ENCODE data around the gene SH3GL3.

SH3GL3 gene

DNA sequence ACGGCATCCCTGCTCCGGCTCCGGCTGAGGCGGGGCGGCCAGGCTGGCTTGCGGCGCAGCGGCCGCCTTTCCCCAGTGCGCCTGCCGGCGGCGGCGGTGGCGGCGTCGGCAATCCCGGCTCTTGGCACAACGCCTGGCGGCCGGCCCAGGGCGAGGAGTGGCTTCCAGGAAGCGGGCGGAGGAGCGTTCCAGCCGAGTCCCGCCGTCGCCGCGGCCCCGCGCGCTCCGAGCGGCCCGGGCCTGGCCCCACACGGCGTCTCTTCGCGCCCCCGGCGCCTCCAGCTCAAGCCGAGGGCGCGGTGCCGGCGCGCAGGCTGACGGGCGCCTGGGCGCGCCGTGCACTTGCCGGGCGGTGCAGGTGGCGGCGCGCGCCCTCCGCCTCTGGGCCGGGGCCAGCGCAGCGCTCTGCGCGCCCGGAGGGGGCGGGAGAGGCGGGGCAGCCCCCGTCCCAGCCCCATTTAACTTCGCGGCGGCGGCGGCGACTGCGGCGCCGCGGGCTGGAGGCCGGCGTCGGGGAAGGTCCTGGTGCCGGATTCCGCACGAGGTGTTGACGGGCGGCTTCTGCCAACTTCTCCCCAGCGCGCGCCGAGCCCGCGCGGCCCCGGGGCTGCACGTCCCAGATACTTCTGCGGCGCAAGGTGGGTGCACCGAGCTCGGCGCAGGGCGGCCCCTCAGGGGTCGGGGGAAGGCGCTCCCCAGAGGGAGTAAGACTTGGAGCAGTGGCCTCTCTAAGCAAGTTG, 206.7 kb downstream of the SH3GL3 start, which contains the start of gene ADAMTSL3:
Gene ADAMTSL3, plus strand, starts transcription at position 485 of the 740 bp plus-strand sequence. CDS start 1,639 bp downstream, outside the sequence.
- no peaks in the 10 kb centered on the region for H3K36me3 ChIP-seq (ENCODE audit: control insufficient read depth, insufficient read depth, low read length)
- H3K4me3 ChIP-seq (replicated peaks; ENCODE audit: low read depth, low read length): no peak within 1 kb of the TSS
- DNase-seq (ENCODE audit: extremely low read depth, insufficient read length): no peak
- H3K27me3 ChIP-seq (replicated peaks; ENCODE audit: control insufficient read depth, insufficient read depth, low read length): no peaks in the 10 kb centered on the region
- TF ChIP-seq, protein P1, sequence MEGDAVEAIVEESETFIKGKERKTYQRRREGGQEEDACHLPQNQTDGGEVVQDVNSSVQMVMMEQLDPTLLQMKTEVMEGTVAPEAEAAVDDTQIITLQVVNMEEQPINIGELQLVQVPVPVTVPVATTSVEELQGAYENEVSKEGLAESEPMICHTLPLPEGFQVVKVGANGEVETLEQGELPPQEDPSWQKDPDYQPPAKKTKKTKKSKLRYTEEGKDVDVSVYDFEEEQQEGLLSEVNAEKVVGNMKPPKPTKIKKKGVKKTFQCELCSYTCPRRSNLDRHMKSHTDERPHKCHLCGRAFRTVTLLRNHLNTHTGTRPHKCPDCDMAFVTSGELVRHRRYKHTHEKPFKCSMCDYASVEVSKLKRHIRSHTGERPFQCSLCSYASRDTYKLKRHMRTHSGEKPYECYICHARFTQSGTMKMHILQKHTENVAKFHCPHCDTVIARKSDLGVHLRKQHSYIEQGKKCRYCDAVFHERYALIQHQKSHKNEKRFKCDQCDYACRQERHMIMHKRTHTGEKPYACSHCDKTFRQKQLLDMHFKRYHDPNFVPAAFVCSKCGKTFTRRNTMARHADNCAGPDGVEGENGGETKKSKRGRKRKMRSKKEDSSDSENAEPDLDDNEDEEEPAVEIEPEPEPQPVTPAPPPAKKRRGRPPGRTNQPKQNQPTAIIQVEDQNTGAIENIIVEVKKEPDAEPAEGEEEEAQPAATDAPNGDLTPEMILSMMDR (IDR thresholded peaks at IDR 0.05; ENCODE audit: insufficient read depth, low read length, poor library complexity, severe bottlenecking): no peak

DNA sequence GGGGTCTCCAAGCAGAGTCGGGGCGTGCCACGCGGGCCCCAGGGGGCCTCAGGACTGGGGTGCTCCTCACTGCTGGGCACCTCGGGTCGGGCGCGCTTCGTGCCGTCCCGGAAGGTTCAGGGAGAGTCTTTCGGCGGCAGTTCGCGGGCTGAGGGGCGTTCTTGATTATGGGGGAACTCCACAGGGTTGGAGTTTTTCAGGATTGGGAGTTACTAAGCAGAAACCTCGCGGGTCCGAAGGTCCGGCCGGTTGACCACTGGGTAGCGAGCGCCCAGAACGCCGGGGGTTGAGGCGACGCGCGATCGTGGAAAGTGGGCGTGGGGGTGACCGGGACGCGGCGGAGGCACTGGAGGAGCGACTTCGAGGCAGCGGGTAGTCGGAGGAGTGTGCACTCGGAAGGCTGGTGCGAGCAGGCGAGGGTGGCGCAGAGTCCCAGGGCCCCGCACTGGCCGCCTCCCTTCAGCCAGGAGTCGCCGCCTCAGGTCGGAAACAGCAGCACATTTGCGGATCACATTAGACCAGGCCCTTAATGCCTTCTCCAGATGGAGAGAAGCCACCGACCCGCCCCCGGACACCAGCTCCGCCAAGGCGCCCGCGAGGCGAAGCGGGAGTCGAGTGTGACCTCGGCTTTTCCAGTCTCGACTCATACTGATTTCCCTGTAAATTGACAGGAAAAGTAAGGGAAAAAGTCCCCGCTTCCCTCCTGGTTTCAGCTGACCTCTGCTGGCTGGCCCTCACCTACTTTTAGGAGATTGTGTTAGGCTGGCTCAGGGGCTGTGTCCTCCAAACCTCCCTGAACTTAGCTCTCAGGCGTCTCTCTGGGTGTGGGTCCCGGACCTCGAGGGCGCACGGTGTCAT, 207.5 kb downstream of the SH3GL3 start:
- DNase-seq (ENCODE audit: extremely low read depth, insufficient read length): no peak
- no peak overlapping the region for H3K4me3 ChIP-seq (replicated peaks; ENCODE audit: low read depth, low read length)
- H3K27me3 ChIP-seq (replicated peaks; ENCODE audit: control insufficient read depth, insufficient read depth, low read length): no peaks in the 10 kb centered on the region
- TF ChIP-seq, protein P1 (IDR thresholded peaks at IDR 0.05; ENCODE audit: insufficient read depth, low read length, poor library complexity, severe bottlenecking): no peak
- no peaks in the 10 kb centered on the region for H3K36me3 ChIP-seq (ENCODE audit: control insufficient read depth, insufficient read depth, low read length)

DNA sequence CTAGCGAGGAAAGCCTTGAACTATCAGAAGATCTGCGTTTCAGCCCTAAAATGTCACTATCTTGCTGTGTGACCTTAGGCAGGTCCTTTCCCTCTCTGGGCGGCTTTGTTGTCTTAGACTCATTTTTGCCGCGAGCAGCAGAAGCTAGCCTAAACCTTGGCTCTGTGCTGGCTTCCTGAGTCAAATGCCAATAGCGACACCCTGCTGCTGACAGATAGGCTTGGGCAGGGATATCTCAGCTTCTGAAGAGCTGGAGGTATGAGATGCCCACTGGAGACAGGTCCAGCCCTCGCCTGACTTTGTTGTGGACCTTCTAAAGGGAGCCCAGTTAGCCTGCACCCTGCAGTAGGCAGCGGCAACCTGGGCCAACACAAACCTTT, 208.1 kb downstream of the SH3GL3 start:
- H3K4me3 ChIP-seq (replicated peaks; ENCODE audit: low read depth, low read length): no peak overlapping the region
- no peaks in the 10 kb centered on the region for H3K36me3 ChIP-seq (ENCODE audit: control insufficient read depth, insufficient read depth, low read length)
- no peaks in the 10 kb centered on the region for H3K27me3 ChIP-seq (replicated peaks; ENCODE audit: control insufficient read depth, insufficient read depth, low read length)
- TF ChIP-seq, protein P1 (IDR thresholded peaks at IDR 0.05; ENCODE audit: insufficient read depth, low read length, poor library complexity, severe bottlenecking): no peak
- no peak for DNase-seq (ENCODE audit: extremely low read depth, insufficient read length)

DNA sequence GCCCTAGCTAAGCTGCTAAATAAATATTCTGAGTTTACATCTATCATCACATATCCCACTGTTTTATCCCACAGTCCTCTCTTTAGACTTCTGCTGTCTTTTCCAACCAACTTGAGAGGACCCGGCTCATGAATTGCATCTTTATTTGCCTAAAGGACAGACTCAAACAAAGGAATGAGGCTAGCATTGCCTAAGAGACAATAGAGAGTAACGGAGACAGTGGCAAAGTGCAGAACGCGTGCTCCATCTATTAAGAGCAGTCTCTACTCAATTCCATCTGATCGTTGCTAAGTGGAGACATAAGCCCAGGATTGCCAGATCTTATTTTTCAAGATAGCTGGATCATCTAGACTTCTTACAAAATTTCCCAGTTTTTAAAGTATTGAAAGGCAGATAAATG, 209.1 kb downstream of the SH3GL3 start:
- TF ChIP-seq, protein P1 (IDR thresholded peaks at IDR 0.05; ENCODE audit: insufficient read depth, low read length, poor library complexity, severe bottlenecking): no peak
- no peak overlapping the region for H3K4me3 ChIP-seq (replicated peaks; ENCODE audit: low read depth, low read length)
- no peak for DNase-seq (ENCODE audit: extremely low read depth, insufficient read length)
- no peaks in the 10 kb centered on the region for H3K36me3 ChIP-seq (ENCODE audit: control insufficient read depth, insufficient read depth, low read length)
- H3K27me3 ChIP-seq (replicated peaks; ENCODE audit: control insufficient read depth, insufficient read depth, low read length): no peaks in the 10 kb centered on the region

DNA sequence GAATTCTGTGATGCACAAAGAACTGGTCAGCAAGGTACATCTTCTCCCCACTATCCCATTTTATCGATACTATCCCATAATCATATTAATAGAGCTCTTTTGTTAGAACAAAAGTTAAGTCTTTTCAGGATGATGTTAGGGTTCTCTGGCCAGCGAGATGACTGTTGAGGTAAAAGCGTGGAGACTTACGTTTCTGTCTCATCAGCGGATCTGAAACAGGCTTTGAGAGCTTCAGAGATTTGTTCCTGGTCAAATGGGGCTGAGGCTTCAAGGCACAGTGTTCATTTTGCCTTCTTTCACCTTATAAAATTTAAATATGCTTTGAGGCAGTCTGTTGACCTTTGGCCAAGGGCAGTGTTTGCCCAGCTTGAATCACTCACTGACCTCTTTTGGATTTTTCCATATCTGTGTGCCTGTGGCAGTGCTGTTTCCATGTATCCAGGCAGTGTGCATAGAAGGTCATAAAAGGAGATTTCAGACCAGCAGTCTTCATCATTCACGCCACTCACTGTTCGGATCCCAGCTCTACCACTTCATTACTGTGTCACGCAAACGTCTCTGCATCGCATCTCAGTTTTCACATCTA, 209.9 kb downstream of the SH3GL3 start:
- Histone ChIP-seq H3K27me3 (replicated peaks; ENCODE audit: control insufficient read depth, insufficient read depth, low read length) (no peaks in the 10 kb centered on the region), H3K36me3 (ENCODE audit: control insufficient read depth, insufficient read depth, low read length) (no peaks in the 10 kb centered on the region), H3K4me3 (replicated peaks; ENCODE audit: low read depth, low read length) (no peak overlapping the region)
- TF ChIP-seq, protein P1 (IDR thresholded peaks at IDR 0.05; ENCODE audit: insufficient read depth, low read length, poor library complexity, severe bottlenecking): no peak
- no peak for DNase-seq (ENCODE audit: extremely low read depth, insufficient read length)

All from GM06990 (cell line).